GM21737 (cell line): ENCODE results near the gene COPS8.

ENCODE experiments used
- ATAC-seq: cut with Tn5 transposase; IDR thresholded peaks from one replicate; pipeline ENCODE4 v1.9.1; 2021; ENCODE audit warnings: mild to moderate bottlenecking, moderate library complexity; ENCODE audit not compliant: unreplicated experiment

The COPS8 gene

GRCh38 chr2:237097911-237098702 lies 12.4 kb downstream of the COPS8 start:
- ATAC-seq, result no peak

GRCh38 chr2:237099804-237100203 lies 14.1 kb downstream of the COPS8 start:
- no peak for ATAC-seq

GRCh38 chr2:237101118-237101979 lies 15.7 kb downstream of the COPS8 start:
- no peak for ATAC-seq

GRCh38 chr2:237102428-237102827 lies 16.7 kb downstream of the COPS8 start:
- ATAC-seq, result no peak

- no peak for ATAC-seq
Observed at GRCh38 chr2:237109421-237109934, 23.8 kb downstream of the COPS8 start.

GRCh38 chr2:237113026-237113795 lies 27.5 kb downstream of the COPS8 start:
- ATAC-seq, result no peak

- ATAC-seq, result no peak
Observed at GRCh38 chr2:237115870-237116269, 30.2 kb downstream of the COPS8 start.

GRCh38 chr2:237116431-237116830 lies 30.7 kb downstream of the COPS8 start:
- no peak for ATAC-seq

GRCh38 chr2:237118025-237118424 lies 32.3 kb downstream of the COPS8 start:
- ATAC-seq, result no peak

GRCh38 chr2:237118561-237119155 lies 33.0 kb downstream of the COPS8 start:
- ATAC-seq, result no peak

- no peak for ATAC-seq
Observed at GRCh38 chr2:237120916-237121315, 35.2 kb downstream of the COPS8 start.

- no peak for ATAC-seq
Observed at GRCh38 chr2:237121321-237121720, 35.6 kb downstream of the COPS8 start.

GRCh38 chr2:237122214-237122666 lies 36.6 kb downstream of the COPS8 start:
- ATAC-seq, result no peak

GRCh38 chr2:237124820-237125219 lies 39.1 kb downstream of the COPS8 start:
- no peak for ATAC-seq

- no peak for ATAC-seq
Observed at GRCh38 chr2:237125967-237126366, 40.3 kb downstream of the COPS8 start.

GRCh38 chr2:237126519-237127174 lies 41.0 kb downstream of the COPS8 start:
- no peak for ATAC-seq

GRCh38 chr2:237128026-237128703 lies 42.5 kb downstream of the COPS8 start:
- ATAC-seq, result no peak

GRCh38 chr2:237128845-237129592 lies 43.3 kb downstream of the COPS8 start:
- ATAC-seq, result no peak
